ENCODE data around the gene ADAMTS8.

ADAMTS8 gene, protein sequence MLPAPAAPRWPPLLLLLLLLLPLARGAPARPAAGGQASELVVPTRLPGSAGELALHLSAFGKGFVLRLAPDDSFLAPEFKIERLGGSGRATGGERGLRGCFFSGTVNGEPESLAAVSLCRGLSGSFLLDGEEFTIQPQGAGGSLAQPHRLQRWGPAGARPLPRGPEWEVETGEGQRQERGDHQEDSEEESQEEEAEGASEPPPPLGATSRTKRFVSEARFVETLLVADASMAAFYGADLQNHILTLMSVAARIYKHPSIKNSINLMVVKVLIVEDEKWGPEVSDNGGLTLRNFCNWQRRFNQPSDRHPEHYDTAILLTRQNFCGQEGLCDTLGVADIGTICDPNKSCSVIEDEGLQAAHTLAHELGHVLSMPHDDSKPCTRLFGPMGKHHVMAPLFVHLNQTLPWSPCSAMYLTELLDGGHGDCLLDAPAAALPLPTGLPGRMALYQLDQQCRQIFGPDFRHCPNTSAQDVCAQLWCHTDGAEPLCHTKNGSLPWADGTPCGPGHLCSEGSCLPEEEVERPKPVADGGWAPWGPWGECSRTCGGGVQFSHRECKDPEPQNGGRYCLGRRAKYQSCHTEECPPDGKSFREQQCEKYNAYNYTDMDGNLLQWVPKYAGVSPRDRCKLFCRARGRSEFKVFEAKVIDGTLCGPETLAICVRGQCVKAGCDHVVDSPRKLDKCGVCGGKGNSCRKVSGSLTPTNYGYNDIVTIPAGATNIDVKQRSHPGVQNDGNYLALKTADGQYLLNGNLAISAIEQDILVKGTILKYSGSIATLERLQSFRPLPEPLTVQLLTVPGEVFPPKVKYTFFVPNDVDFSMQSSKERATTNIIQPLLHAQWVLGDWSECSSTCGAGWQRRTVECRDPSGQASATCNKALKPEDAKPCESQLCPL

DNA sequence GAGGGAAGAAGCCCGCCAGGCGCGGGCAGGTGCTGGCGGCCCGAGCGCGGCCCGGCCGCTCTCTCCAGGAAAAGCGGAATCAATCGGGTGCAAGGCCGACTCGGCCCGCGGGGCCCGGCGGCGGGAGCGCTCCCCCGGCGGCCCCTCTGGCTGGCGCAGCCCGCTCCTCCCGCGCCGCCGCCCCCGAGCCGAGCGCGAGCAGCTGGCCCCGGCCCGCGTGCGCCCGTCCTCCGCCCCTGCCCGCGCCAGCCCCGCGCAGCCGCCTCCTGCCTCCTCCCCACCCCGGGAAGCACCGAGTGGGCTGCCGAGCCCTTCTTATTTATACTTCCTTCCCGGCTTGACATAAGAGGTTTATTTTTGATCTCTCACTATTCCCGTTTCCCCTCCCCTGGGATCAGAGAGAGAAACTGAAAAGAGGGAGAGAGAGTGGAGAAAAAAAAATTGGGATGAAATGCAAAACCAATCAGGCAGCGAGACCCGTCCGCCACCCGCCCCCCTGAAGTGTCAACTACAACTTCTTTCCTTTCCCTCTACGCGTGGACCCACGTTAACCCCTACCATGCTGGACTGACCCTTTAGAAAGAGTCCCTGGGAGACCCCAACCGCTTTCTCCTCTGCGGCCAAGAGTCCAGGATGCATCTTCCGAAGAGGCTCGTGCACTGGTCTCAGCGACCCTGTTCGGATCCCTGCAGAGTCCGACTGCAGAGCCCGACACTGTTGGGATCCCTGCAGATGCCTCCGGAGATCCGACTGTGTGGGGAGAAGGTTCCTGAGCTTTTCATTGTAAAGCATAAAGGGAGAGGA lies at the start of gene ADAMTS8:
Gene ADAMTS8, minus strand, starts transcription at position 294 of the 804 bp plus-strand sequence. CDS start 323 bp downstream, outside the sequence.
- DNase-seq (ENCODE audit: low read depth): no peak

DNA sequence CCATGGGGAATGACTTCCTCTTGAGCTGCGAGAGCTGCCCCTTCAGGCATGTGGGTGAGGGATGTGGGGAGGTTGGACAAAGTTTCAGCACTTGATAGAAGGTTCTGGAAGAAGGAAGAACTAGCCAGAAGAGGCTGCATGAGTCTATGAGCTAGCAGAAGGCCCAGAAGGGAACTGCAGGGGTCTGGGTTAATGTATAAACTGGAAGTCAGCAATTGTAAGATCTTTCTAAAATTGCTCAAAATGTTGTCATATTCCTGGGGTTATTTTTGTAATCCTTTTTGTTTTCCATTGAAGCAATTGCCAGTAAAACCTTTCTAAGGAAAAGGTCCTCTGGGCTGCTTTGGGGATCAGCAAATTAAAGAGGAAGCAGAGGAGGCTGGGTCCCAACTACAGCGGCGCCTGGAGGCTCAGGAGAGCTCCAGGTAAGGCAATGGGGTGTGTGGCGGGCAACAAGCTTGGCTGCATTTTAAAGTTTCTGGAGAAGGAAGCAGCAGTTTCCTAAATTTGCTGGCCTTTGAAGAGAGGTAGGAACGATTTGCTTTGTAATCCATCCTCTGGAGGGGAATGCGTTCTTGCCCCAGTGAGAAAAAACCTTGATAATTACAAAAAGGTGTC lies 49.3 kb upstream of the ADAMTS8 start:
- no peak for DNase-seq (ENCODE audit: low read depth)

DNA sequence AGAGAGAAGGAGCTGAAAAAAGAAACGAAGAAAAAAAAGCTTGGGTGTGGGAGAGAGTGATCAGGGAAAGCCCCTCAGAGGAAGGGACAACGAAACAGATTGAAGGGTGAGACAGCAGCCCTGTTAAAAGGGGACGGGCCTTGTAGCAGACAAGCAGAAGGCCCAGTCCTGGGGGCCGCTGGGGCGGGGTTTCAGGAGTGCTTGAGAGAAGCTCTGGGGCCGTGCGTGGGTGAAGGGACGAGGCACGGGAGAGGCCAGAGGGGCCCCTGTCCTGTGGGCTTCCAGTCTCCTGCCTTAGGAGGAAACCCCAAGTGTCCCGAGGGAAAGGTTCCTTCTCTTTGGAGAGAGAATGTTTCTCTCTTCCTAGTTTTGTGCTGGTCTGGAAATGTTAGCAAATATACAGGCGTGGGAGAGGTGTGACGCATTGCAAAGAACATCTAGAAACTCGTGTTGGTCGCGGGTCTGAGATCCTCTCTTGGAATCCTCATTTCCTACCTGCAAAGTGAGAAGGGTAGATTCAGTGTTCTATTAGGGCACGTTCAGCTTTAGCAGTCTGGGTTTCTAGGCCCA lies 48.6 kb upstream of the ADAMTS8 start:
- DNase-seq (ENCODE audit: low read depth): no peak

DNA sequence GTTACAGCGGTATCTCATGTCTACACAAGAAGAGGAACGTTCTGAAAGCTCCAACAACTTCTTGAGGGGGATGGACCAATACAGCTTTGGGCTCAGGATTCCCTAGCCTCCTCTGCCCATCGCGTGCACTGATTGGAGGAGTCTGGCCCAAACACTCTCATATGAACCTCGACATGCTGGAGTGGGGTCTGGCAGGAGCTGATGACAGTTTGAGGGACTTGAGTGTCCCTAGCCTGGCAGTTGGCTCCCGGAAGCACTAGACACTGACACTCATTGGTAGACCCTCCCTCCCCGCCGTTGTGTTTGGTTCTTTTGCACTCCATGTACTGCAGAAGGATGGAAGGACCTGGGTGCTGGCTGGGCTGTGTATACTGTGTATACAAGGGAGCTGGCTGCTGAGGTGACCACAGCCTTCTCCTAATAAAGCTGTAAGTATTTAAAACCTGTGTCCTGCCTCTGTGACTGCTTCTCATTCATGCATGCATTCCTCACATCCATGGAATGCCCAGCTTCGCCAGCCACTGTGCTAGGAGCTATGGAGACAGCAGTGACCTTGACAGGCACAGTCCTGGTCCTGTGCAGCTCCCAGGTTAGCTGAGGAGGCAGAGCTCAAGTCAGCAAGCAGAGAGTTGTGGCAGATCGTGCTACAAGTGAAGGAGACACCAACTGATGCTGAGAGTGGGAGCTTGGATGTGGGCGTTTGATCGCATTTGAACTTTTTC lies 48.0 kb upstream of the ADAMTS8 start:
- no peak for DNase-seq (ENCODE audit: low read depth)

DNA sequence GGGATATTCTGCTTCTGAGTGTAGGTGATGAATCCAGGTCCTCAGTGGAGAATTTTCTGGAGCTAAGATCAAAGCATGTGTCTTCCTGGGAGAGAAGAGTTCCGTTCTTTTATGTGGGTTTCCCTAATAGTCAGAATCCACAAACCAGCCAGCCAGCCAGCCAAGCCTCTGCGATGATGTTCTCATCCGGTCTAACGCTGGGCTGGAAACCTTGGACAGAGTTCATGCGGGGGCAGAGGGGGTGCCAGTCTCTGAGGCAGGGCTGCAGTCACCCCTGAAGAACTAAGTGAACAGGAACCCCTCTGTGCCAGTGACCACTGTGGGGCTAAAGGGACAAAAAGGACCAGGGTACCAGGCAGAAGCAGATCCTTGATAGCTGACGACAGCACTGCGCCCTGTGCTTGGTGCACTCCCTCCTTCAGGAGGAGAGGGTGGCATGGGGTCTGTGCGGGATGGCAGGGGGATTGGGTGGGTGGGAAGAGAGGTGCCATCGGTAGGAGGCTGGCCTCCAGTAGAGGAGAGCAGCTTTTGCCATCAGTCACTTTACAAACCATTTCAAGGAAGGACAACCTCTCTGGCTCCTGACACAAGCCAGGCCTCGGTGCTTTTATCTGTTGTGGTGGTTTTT lies 47.1 kb upstream of the ADAMTS8 start:
- no peak for DNase-seq (ENCODE audit: low read depth)

DNA sequence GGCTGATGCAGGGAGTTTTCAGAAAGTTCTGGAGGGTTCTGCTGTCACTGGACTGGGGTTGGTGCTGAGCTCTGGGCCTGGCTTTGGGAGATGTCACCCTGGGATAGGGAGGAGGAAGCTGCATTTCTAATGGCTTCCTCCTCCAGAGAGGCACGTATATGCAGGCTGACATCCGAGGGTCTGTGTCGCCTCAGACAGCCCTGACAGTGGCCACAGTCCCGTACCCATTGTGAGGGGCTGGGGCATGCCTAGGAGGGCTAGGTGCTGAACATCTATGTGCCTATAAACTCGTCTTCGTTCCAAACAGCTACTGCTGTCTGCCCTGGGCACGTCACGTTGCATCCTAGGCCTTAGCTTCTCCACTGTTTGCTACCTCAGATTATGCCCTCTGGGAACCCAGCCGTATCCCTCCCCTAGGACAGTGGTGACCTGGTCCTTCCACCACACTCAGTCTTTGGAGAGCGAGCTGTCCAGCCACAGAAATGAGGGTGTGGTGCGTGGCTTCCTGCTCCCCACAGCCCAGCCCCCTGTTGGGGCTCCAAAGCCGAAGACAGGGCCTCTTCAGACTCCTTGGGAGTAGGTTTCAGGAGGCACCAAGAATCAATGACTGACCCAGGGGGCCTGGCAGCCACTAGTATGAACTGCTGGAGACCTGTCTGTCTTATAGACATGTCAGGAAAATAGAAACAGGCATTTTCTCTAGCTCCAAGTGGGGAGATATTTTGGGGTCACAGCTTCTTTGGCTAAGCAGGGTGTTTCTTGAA lies 46.4 kb upstream of the ADAMTS8 start:
- no peak for DNase-seq (ENCODE audit: low read depth)

DNA sequence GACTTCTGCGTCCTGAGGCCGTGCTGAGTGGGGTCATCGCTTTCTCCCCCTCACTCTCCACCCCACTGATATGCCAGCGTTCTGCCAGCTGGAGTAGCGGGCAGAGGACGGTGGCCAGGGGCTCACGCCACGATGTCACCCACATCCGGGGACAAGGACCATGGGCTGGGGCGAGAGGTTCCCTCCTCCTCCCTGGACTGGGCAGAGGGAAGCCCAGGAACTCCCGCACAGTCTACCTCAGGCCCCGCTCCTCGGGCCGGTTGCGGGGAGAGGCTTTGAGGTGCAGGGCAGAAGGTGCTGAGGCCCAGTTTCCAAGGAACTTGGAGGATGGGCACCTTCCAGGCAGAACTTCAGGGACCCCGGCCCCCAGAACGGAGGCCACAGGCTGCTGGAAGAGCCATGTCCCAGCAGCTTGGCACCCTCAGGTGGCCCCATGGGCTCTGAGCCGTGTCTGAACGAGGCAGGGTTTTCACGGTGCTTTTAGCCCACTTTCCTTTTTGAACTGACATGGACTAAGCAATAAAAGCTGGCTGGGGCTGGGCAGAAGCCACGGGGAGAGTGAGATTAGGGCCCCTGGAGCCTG lies 45.5 kb upstream of the ADAMTS8 start:
- DNase-seq (ENCODE audit: low read depth): no peak

DNA sequence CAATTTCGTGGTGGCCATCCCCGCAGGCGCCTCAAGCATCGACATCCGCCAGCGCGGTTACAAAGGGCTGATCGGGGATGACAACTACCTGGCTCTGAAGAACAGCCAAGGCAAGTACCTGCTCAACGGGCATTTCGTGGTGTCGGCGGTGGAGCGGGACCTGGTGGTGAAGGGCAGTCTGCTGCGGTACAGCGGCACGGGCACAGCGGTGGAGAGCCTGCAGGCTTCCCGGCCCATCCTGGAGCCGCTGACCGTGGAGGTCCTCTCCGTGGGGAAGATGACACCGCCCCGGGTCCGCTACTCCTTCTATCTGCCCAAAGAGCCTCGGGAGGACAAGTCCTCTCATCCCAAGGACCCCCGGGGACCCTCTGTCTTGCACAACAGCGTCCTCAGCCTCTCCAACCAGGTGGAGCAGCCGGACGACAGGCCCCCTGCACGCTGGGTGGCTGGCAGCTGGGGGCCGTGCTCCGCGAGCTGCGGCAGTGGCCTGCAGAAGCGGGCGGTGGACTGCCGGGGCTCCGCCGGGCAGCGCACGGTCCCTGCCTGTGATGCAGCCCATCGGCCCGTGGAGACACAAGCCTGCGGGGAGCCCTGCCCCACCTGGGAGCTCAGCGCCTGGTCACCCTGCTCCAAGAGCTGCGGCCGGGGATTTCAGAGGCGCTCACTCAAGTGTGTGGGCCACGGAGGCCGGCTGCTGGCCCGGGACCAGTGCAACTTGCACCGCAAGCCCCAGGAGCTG lies 44.8 kb upstream of the ADAMTS8 start:
- no peak for DNase-seq (ENCODE audit: low read depth)

DNA sequence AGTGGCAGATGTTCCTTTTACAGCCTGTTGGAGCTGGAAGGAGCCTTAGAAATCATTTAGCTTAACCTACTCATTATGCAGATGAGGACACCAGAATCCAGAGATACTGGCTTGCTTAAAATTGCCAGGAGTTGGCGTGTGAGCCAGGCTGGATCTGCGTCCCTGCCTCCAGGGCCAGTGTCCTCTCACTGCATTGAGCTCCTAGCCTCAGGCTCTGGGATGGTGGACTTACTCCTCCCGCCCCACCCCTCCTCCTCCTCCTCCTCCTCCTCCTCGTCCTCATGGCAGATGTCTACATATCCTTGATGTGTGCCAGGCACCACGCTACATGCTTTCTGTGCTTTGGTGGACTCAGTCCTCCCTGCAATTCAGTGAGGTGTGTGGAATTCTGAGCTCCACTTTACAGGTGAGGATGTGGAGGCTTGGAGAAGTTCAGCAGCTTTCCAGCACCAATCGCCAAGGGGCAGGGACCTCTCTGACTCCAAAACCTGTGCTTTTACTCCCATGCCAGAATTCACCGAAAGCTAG lies 44.1 kb upstream of the ADAMTS8 start:
- no peak for DNase-seq (ENCODE audit: low read depth)

DNA sequence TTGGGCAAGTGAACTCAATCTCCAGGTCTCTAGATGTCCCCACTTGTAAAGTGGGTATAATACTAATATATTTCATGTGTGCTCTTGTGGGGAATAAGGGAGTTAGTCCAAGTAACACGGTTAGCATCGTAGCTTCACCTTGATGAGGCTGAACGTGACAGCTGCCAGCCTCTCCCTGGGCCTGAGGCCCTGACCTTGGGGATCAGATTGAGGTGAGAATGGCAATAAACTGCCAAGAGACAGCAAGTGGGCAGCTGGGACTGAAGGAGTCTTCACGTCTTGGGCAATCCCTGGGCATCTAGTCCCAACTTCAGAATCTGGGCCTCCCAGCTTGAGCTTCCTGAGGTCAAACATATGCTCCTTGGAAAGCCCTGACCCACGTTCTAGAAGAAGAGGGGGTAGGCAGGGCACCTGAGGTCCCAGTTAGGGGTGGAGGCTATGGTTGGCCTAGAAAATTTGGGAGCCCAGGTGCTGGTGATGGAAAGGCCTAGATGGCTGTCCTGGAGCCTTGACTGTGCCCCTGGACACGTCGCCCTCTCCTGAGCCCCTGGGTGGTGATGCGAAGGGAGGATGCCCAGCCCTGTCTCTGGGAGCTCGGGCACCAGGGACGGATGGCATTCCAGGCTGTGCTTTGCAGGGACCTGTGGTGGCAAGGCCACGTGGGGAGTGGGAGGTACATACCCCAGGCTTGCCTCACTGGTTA lies 43.5 kb upstream of the ADAMTS8 start:
- no peak for DNase-seq (ENCODE audit: low read depth)

DNA sequence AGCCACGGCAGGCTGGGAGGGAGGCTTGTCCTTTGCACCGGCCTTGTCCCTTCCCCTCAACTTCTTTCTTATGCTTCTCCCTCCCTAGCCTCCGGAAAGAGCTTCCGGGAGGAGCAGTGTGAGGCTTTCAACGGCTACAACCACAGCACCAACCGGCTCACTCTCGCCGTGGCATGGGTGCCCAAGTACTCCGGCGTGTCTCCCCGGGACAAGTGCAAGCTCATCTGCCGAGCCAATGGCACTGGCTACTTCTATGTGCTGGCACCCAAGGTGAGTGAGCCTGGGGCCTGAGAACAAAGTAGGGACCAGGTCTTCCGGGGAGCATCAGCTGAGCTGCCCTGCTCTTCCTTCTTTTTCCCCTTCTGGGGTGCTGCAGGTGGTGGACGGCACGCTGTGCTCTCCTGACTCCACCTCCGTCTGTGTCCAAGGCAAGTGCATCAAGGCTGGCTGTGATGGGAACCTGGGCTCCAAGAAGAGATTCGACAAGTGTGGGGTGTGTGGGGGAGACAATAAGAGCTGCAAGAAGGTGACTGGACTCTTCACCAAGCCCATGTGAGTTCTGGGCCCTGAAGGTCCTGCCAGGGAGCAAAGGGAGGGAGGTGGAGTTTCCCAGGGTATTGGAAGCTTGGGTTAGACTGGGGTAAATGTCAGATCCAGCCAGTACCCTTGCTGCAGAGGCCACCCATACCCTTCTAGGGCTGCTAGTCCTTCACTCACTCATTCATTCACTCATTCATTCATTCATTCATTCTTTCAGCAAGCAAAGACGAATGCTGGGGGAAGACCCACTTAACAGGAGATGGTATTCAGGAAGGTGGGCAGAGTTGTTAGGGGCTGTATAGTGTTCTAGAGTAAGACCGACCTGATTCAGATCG lies 42.7 kb upstream of the ADAMTS8 start:
- no peak for DNase-seq (ENCODE audit: low read depth)

DNA sequence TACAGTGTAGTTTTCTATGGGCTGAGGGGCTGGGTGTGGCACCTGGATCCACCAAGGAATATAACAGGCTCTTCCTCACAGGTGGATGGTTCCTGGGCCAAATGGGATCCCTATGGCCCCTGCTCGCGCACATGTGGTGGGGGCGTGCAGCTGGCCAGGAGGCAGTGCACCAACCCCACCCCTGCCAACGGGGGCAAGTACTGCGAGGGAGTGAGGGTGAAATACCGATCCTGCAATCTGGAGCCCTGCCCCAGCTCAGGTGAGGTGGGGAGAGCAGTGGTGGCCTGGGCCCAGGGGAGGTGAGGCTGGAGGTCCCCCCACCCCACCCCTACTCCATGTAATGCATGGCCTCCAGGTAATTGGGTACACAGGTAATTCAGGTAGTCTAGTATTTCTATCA lies 40.8 kb upstream of the ADAMTS8 start:
- no peak for DNase-seq (ENCODE audit: low read depth)

DNA sequence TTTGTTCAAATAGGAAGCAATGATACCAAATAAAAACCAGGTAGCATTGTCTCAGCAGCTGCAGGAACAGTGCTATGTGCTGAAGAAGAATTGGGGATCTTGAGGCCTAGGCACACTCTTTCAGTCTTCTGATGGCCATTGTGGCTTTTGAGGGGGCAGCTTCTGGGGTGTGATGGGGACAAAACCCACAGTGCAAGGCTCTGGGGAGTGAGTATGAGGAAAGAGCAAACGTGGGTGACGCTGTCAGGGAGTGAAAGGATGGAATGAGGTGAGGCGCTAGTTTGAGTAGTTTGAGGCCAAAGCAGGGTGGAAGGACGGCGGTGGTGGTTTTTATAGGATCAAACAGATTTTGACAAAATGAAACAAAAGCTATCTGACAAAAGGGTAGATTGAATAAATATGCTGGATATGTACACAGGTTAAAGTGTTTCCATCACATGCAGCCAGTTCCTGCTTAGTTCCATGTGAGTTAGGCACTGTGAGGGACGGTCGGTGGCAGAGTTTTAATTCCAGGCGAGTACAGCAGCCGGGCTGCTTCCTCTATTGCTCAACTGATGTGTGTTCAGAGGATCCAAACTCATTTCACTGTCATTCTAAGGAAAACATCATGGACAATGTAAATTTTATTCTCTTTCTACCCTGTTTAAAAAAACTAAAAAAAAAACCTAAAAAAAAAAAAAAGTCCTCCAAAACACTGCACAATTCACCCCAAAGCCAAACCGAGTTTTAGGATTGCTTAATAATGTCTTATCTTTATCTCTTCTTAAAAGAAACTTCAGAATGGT lies 38.9 kb upstream of the ADAMTS8 start:
- no peak for DNase-seq (ENCODE audit: low read depth)

DNA sequence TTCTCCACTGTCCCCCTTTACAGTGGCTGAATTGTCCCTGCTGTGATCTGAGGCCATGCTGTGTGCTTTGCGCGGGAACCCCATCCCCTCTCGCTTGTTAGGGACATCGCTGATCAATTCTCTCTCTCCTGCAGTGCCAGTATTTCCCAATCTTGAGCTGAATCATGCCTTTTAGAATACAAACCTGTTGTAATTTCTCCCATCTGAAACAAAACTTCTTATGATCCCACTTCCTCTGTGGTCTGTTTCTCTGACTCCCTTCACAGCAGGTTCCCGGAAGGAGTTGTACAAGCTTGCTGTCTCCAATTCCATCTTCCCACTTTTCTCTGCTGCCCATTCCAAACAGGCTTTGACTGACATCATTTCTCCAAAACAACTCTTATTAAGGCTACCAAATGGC lies 36.9 kb upstream of the ADAMTS8 start:
- DNase-seq (ENCODE audit: low read depth): no peak

DNA sequence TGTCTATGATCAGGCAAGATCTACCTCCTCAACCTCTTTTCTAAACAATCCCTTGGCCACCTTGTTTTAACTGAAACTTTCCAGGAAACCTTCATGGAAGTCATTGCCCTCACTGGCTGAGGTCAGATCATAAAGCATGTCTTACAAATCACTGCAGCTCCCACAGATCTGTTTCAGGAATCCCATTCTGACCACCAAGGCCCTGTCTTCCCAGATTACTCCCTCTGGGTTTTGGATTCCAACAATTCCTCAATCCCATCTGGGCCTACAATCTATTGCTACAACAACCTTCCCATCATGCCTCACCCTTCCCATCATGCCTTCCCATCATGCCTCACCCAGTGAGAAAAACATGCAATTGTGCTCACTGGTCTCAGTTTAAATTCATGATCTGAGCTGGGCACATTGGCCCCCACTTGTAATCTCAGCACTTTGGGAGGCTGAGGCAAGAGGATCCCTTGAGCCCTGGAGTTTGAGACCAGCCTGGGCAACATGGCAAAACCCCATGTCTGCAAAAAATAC lies 35.9 kb upstream of the ADAMTS8 start:
- no peak for DNase-seq (ENCODE audit: low read depth)

DNA sequence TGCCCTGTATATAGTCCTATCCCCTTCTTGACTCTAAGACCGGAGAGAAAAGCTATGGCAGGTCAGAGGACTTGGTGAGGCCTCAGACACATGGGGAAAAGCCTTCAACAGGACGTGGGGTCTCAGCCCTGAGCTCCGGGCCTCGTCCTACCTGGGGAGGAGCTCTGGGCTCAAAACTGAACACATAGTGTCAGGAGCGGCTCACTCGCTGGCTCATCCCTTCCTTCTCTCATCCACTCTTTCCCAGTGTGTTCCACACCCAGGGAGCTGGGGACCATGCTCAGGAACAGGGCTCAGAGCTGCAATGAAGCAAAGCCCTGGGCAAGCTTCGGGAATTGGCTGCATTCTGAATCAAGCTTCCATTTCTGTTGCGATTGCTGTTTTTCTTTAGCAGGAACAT lies 34.5 kb upstream of the ADAMTS8 start:
- DNase-seq (ENCODE audit: low read depth): no peak
